Activated CD4-positive, alpha-beta T cell treated with anti-CD3 and anti-CD28 coated beads, Interleukin-2, amount 50 U/mL, for 24 hours (primary cell): Measurements from ENCODE around the gene KLHL29.

ENCODE experiments used
- DNase-seq, 2 donors: peaks; one replicate each; pipeline ENCODE4 v3.0.0-alpha.2; 2020; ENCODE audit warnings: low read depth in 1 of 2, low spot score in 1 of 2

The KLHL29 gene

DNA sequence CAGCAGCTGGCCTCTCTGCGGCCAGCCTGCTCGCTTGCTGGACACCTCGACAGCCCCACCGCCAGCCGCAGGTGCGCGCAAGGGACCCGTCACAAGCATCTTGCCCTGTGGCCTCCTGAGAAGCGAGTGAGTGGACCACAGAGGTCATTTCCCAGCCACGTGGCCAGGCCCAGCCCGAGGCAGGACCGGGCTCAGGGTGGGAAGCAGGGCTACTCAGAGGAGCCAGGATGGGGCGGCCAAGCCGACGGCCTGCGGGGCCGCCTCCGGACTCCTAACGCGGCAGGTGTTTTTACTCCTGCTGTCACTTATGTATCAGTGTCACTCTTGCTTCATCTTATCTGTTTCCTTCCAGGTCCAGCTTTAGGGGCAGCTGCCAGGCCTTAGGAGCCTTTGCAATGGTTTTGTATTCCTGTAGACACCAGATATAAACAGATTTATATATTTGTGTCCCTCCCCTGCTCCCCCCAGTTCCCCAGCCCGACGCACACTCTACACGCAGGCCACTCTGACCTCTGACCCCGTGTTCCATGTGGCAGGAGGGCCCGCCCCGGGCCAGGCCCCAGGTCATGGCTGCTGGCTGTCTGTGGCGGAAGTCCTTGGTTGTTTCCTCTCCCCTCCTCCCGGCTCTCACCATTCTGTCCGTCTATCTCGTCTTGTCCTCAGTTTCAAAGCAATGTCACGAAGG, 305.6 kb downstream of the KLHL29 start:
- DNase-seq = no peak

DNA sequence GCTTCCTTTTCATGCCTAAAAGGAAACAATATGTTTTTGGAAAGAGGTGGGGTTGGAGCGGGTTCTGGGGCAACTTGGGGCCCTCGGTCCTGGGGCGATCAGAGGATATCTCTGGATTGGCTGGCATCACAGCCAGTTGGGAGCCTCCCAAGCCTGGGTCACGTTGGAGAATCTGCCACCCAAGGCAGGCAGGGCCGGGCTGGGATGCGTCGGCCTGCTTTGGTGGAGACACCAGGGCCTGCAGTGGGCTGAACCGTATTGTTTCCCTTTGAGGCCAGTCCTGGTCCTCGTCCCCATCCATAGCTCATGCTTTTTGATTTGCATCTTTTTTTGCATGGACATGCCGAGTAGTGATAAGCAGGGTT, 306.1 kb downstream of the KLHL29 start:
- DNase-seq = no peak

DNA sequence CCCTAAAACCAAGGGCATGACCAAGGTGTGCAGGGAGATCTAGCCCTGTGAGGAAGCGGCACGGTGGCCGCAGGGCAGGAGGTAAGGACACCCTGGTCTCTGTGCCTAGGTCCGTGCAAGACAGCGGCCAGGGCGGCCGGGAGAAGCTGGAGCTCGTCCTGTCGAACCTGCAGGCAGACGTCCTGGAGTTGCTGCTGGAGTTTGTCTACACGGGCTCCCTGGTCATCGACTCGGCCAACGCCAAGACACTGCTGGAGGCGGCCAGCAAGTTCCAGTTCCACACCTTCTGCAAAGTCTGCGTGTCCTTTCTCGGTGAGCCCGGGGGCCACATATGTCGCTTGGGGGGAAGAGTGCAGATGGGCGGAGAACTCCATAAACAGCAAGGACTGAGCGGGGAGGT, 306.6 kb downstream of the KLHL29 start:
- no peak for DNase-seq

DNA sequence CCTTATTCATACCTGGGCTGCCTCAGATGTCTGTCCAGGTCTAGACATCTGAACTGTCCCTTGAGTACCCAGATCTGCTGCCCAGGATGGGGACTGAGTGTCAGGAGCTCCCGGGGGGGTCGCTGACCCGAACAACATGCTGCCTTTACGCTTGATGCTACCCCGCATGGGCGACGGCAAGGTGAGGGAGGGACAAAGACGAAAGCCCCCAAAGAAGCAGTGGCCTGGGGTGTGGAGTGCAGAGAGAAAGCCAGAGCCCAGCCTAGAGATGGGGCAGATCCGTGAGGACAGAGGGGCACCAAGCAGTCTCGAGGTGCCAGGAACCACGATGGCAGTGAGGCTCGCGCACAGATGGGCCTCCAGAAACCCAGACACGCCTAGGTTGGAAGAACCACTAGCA, 307.3 kb downstream of the KLHL29 start:
- DNase-seq = no peak

DNA sequence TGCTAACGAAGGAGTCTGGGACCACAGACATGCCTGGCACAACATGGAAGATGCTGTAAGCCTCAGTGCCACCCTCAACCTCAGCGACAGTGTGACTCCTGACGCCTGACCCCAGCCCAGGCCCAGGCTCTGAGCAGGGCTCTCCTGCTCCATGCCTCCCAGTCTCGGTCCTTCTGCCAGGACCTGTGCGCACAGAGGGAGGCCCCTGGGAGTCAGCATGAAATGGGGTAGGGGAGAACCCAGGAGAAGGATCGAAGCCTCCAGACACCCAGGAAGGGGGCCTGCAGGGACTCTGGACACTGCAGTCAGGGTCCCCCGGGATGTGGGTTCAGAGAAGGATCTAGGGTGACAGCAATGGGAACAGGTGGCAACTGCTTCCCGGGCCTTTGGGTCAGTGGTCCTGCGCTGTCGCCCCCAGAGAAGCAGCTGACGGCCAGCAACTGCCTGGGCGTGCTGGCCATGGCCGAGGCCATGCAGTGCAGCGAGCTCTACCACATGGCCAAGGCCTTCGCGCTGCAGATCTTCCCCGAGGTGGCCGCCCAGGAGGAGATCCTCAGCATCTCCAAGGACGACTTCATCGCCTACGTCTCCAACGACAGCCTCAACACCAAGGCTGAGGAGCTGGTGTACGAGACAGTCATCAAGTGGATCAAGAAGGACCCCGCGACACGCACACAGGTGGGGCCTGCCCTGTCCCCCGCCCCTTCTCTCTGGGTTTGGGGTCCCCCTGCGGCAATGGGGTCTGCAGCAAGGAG, 308.0 kb downstream of the KLHL29 start:
- DNase-seq = no peak

DNA sequence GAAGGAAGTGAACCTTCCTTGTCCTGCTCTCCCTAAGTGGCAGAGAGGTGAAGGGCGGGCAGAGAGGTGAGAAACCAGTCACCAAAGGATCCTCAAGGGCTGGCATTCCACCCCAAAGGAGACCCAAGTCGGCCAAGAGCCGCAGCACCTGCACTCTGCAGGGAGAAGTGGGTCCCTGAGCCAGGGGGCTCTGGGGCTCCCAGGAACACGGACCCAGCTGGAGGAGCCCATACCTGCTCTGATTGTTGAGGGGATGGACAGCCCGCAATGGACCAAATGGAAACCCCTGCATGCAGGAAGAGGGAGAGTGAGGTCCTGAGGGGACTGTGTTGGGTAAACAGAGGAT, 308.6 kb downstream of the KLHL29 start:
- no peak for DNase-seq

DNA sequence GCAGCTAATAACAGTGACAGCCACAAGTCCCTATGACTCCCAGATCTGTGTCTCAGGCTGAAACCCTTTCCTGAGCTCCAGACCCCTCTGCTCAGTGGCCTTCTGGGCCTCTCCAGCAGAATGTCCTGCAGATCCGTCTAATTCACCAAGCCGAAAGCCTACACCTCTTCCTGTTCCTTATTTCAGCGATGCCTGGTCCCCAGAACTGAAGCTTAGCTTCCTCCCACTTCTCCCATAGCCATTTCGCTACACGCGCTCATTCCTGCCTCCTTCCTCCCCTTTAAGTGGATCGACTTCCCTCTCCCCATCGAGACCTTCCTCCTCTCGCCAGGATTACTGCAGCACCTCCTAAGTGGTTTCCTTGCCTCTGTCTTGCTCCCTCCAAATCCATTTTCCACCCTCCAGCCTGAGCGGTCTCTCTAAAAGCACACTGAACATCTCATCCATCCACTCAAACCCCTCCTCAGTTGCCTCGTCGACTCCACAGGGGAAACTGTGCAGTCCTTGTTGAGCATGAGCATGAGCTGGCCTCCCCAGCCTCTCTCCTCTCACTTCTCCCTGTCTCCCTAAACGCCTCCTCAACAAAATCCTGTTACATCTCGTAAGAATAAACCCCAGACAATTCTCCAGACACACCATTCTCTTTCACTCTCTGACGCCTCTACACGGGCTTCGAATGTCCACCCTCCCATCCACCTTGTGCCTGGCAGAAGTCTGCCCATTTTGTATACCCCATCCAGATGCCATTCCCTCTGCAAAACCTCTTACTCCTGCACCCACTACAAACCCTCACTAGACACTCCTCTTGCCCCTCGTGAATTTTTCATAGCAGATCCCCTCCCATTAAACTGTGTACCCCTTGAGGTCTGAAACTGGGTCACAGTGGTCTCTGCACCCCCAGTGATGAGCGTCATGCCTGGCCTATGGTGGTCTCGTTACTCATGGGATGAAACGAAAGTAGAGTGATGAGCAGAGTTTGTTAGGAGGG, 309.4 kb downstream of the KLHL29 start:
- no peak for DNase-seq

DNA sequence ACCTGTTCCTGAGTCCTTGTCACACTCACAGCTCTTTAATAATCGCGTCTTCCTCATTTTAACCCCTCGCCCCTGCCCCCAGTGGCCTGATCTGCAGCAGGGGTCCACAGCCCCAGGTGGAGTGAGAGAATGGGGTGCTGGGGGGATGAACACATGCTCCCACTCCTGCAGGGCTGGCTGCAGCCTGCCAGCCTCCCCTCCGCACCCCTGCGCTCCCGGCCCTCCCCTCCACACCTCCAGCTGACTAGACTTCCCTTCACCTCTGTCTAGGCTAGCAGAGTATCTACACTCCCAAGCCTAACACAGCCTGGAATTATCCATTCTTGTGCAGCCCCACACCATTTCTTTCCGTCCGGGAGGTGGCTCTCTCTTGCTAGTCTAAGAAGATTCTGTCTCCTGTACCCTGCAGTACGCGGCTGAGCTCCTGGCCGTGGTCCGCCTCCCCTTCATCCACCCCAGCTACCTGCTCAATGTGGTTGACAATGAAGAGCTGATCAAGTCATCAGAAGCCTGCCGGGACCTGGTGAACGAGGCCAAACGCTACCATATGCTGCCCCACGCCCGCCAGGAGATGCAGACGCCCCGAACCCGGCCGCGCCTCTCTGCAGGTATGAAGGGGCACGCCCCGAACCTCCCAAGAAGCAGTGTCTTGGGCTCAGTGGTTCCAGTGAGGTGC, 310.4 kb downstream of the KLHL29 start:
- DNase-seq = no peak

DNA sequence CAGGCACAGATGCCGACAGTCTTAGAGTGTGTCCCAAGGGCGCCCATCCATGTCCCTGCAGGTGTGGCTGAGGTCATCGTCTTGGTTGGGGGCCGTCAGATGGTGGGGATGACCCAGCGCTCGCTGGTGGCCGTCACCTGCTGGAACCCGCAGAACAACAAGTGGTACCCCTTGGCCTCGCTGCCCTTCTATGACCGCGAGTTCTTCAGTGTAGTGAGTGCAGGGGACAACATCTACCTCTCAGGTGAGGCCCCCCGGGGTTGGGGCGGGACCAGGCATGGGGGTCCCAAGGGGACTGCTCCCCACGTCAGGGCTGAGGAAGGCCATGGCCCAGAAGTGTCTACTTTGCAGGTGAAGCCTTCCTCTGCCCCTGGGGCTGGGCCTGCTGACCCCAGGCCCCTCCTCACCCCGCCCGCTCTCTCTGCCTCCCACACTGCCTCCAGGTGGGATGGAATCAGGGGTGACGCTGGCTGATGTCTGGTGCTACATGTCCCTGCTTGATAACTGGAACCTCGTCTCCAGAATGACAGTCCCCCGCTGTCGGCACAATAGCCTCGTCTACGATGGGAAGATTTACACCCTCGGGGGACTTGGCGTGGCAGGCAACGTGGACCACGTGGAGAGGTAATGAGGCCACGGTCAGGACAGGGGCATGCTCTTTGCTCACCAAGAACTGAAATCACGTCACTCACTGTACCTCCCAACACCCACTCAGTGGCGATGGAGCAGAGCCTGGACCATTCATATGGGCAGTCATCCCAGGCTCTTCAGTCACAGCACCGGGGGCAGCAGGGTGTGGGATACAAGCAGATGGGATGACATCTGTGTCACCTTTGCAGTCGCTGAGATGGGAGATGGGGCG, 311.1 kb downstream of the KLHL29 start:
- DNase-seq = no peak

DNA sequence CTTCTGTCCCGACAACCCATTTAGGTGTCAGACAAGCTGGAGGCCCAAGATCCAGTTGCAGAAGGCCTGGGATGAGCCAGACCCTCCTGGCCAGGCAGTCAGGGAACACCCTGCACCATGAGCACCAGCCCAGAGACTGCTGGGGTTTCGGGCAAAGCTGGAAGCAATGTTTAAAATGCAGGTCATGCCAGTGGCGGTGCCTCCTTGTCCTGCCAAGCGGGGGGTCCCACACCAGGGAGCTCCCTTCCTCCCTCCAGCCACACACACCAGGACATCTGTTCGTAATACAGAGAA, 311.7 kb downstream of the KLHL29 start:
- no peak for DNase-seq

DNA sequence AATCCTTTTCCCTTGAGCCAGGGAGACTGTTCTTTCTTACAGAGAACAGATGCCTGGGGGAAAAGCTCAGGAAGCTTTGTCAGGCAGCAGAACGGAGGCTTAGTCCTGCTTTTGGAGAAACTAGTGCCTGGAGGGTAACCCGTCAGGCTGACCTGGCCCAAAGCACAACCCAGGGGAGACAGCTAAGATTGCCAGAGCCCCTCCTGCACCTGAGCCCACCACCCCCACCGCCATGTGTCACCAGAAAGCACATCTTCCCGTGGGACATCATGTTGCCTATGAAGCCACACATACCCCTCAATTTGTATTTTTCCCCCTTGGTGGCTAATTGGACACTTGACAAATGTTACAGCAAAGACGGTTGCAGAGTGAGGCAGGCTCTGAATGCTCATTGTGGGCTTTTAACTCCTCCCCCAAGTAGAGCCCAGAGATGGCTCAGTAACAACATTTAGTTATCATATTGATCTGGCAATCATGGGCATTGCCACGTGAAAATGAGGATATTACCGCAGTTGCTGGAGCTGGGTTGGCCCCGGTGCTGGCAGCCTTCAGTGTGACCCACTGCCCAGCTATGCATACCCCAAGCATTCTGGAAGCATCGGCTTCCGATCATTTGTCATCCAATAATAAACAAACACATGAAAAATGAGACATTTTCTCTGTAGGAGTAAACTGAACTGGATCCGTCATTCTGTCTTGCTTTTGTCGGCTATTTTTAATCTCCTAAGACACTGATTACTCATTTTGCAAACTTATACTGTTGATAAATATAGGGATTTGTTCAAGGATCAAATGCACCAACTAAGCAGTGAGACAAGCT, 312.5 kb downstream of the KLHL29 start:
- no peak for DNase-seq

DNA sequence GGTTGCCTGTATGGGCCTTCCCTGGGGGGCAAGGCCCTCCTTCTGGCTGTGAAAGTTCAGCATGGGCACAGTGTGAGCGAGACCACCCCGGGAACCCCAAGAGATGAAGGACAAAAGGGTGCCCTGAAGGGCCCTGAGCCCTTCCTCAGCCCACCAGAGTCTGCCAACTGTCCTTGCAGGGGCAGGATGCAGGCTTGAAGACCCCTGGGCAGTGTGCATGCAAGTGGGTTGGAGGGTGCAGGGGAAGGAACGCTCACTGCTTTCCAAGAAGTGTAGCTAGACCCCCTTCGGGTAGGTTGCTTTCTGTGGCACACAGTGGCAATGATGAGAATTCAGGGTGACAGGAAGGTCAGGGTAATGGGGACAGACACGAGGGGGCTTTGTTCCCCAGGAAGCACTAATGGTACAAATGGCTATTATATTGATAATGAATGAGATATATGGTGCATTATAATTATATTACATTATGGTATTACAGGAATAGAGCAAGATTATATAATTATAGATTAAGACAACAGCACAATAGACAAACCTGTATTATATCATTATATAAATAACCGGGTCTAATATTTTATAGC, 313.2 kb downstream of the KLHL29 start:
- DNase-seq = no peak

DNA sequence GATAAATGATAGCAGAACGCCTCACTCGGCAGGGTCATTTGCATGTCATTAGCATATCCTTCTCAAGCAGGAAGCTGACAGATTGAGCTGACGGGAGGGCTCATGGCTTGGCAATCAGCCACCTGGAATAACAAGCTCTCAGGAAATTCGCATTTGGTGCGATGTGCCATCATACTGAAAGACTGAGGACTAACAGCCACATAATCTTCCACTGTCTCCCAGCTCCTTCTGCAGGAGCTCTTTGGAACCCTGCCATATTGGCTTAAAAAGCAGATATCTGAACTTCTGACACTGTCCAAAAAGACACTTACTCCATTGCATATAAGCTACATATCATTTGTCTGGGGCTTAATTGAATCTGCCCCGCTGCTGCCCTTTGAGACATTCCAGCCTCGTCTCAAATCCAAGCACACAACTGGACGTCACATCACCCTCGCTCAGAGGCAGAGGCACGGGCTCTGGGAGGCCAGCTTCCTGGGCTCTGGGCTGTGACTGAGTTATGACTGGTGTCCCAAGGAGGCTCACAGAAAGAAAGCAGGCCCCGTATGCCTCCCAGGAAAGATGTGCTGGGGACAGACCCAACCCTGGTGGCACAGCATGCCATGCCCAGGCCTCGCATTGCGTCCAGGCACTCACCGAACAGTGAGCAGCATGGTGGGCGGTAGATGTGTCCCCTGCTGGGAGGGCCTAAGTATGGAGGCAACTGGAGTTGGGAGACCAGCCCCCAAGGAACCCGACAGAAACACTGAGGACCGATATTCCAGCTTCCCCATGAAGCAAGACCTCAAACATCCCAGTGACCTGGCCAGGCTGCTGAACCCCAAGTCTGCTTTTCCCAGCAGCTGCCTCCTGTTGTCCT, 314.0 kb downstream of the KLHL29 start:
- no peak for DNase-seq

DNA sequence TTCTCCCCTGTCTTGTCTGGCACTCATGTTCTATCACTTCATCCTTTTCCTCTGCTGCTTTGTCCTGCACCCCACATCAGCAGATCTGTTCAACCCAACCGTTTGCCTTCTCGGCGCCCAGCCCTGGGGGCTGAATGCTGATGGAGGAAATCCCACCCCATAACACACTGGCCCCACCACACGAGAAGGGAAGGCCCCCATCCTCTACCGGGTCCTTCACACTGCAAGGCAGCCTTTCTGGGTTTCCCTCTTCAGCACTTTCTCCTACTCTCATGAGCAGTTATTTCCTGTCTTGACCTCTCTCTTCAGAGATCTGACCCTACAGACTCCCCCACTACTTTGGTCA, 314.6 kb downstream of the KLHL29 start:
- no peak for DNase-seq

DNA sequence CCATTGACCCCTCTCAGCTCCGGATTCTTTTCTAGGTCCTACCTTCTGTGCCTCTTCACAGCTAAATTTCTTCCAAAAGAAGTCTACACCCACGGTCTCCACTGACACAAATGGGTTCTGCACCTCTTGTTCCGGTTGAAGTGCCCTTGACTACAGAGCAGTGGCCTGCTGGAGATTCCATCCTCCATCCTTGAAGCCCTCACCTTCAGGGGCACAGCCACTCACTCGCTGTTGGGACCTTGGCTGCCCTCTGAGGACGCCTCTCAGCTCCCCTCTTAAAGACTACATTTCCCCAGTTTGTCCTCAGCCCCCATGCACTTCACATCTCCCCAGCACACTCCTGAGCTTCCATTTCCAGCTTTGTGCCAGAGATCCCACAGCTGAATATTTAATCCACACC, 315.6 kb downstream of the KLHL29 start:
- DNase-seq = no peak

DNA sequence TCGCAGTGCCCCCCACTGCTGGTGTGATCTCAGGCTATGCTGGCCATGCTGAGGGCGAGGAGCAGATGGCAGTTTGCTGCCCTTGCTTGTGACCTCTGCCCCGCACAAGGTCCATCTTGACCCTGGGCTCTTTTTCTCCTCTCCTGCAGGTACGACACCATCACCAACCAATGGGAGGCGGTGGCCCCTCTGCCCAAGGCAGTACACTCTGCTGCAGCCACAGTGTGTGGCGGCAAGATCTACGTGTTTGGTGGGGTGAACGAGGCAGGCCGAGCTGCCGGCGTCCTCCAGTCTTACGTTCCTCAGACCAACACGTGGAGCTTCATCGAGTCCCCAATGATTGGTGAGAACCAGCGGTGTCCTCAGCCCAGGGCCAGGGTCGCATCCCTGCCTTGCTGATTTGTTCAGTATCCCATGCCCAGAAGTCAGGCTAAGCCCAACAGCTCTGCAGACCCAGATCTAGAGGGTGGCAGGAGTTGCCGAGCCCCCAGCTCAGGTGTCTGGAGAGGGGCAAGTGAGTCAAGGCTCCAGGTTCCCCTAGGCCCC, 318.1 kb downstream of the KLHL29 start:
- no peak for DNase-seq

DNA sequence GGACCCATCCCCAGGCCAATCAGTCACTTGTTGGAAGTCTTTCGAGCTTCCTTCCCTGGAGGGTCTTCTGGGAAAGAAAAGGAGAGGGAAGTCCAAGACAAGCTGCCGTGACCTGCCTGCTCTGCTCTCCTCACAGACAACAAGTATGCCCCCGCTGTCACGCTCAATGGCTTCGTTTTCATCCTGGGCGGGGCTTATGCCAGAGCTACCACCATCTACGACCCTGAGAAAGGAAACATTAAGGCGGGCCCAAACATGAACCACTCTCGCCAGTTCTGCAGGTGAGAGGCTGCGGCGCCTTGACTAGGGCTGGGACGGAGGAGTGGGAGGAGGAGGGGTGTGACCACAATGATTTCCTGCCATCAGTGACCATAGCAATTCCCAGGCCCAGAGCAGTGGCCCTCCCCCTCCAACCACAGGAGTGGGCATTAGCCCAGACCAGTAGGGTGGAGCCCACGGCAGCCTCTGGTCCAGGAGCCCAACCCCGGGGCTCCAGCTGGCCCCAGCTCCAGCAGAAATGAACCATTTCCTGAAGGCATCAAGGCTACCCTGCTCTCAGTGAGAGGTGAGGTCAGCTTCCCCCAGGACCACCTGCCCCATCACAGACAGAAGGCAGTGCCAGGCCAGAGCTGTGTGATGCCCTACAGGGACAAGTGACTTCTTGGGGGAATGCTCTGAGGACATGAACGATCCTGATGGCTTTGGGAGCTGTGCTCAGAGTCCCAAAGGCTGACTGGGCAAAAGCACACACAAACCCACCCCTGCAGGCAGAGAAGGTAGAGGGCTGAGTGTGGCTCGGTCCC, 318.8 kb downstream of the KLHL29 start:
- no peak for DNase-seq
